Esophagus squamous epithelium (tissue), 5 donors: ENCODE measurements around the gene EMC6. TPM values are rescaled to one million over a fixed set of nuclear protein-coding genes. Genes with fewer than 3 reads are reported as not detected.
A peak's percentile ranks its signal among the peaks of the same experiment; 100 is the strongest.

ENCODE experiments used
- DNase-seq: peaks from one replicate; lab custom pipeline; 2025; lab: John Stamatoyannopoulos, UW
- H3K27ac ChIP-seq, 4 donors: fragments of 200-600 bp; sonication (generic); one replicate each; pipeline ENCODE4 v1.5.1; 2016 to 2019; ENCODE audit warnings: mild to moderate bottlenecking in 1 of 4
- H3K27me3 ChIP-seq, 4 donors: fragments of 200-600 bp; sonication (generic); 1 replicate in 3 of 4; 2 replicates in 1 of 4; pipeline versions ENCODE4 v1.5.1 to v1.6.0; 2017 to 2021; ENCODE audit warnings: antibody characterized with exemption in 1 of 4
- H3K36me3 ChIP-seq, 3 donors: fragments of 200-600 bp; sonication (generic); one replicate each; pipeline ENCODE4 v1.5.1; 2016 to 2019
- H3K4me1 ChIP-seq, 3 donors: fragments of 200-600 bp; sonication (generic); one replicate each; pipeline ENCODE4 v1.5.1; 2017 to 2019
- H3K4me3 ChIP-seq, 4 donors: fragments of 200-600 bp; sonication (generic); 1 replicate in 3 of 4; 2 replicates in 1 of 4; pipeline ENCODE4 v1.5.1; 2016 to 2019; ENCODE audit warnings: mild to moderate bottlenecking in 2 of 4, moderate library complexity in 1 of 4
- H3K9me3 ChIP-seq, 3 donors: fragments of 200-600 bp; sonication (generic); one replicate each; pipeline ENCODE4 v1.5.1; 2016 to 2019
- POLR2A ChIP-seq, 4 donors: fragments of 450-650 bp; IDR thresholded peaks; one replicate each; pipeline ENCODE4 v1.6.1; 2017; ENCODE audit warnings: antibody characterized with exemption in 4 of 4, mild to moderate bottlenecking in 4 of 4, moderate library complexity in 3 of 4
- WGBS, 2 donors: methylation state at CpG; one replicate each; pipeline ENCODE4 v1.1.5; 2018; 5-methylcytosine and 5-hydroxymethylcytosine counted together
- intact Hi-C: fragments of 100-400 bp; cut with DNase I; formaldehyde crosslinking; loops from one replicate; pipeline ENCODE4 v1.15.0; 2022
- total RNA-seq, 4 donors: library from RNA; depleted of rRNA; stranded (reverse); fragments of >200 nt; gene quantifications; one replicate each; pipeline ENCODE4 v1.1.0, GENCODE V29; 2016
- TF ChIP-seq, protein P1 (sequence below), 6 experiments: fragments of 450-650 bp in 4 of 6; fragments of 200-600 bp in 2 of 6; sonication (generic) in 2 of 6; IDR thresholded peaks; one replicate each; pipeline ENCODE4 v1.5.1; 2016 to 2019; ENCODE audit warnings: antibody characterized with exemption in 6 of 6, mild to moderate bottlenecking in 4 of 6, moderate library complexity in 4 of 6
- donor health status: DM: yes; HTN: yes; CAD: no.

EMC6 gene
- total RNA-seq, 4 donors from 2014 or later = 14.5 to 26.3 (median 19.0) TPM

- H3K36me3 ChIP-seq = peaks cover 18 to 50% (median 26%) of the 10 kb centered on the region in 3 donors
- H3K27ac ChIP-seq = peak overlapping the region; percentile 84 to 99 (median 94)
- peak overlapping the region; percentile 96 to 100 (median 98) for H3K4me3 ChIP-seq
- DNase-seq = no peak
- intact Hi-C loops = no loop called here
- no peaks in the 10 kb centered on the region for H3K9me3 ChIP-seq
- no peaks in the 10 kb centered on the region for H3K27me3 ChIP-seq
- 45 to 54% methylated on average over 4 to 5 of the region's 5 CpGs for WGBS, 2 donors
- TF ChIP-seq POLR2A (IDR thresholded peaks at IDR 0.05) = no peak
- TF ChIP-seq, protein P1, sequence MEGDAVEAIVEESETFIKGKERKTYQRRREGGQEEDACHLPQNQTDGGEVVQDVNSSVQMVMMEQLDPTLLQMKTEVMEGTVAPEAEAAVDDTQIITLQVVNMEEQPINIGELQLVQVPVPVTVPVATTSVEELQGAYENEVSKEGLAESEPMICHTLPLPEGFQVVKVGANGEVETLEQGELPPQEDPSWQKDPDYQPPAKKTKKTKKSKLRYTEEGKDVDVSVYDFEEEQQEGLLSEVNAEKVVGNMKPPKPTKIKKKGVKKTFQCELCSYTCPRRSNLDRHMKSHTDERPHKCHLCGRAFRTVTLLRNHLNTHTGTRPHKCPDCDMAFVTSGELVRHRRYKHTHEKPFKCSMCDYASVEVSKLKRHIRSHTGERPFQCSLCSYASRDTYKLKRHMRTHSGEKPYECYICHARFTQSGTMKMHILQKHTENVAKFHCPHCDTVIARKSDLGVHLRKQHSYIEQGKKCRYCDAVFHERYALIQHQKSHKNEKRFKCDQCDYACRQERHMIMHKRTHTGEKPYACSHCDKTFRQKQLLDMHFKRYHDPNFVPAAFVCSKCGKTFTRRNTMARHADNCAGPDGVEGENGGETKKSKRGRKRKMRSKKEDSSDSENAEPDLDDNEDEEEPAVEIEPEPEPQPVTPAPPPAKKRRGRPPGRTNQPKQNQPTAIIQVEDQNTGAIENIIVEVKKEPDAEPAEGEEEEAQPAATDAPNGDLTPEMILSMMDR (IDR thresholded peaks at IDR 0.05) = no peak
- H3K4me1 ChIP-seq = peaks cover 25 to 75% (median 35%) of the 10 kb centered on the region in 3 donors
Measured at GRCh38 chr17:3665834-3666233, 2.8 kb upstream of the EMC6 start.

DNA sequence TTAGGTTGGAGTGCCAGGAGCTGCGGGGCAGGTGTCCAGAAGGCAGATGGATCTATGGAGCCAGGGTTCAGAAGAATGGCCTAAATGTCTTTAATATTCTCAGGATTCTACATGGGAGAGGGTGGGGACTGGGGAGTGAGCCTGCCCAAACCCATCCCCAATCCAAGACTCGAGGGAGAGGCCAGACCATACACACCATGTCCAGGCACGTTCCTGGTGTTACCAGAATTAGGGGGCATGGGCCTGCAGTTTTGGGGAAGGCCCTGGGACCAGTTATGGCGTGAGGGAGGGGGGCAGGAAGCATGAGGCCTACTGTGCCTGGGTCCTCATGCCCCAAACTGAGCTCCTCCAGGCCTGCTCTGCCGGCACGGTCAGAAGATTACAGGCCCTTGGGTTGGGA, 2.1 kb upstream of the EMC6 start:
- H3K4me3 ChIP-seq = peak overlapping the region; percentile 96 to 100 (median 98)
- peaks cover 18 to 50% (median 20%) of the 10 kb centered on the region in 3 donors for H3K36me3 ChIP-seq
- no peak for DNase-seq
- TF ChIP-seq POLR2A (IDR thresholded peaks at IDR 0.05) = no peak
- TF ChIP-seq, protein P1 (IDR thresholded peaks at IDR 0.05) = no peak
- no peaks in the 10 kb centered on the region for H3K27me3 ChIP-seq
- peak overlapping the region; percentile 84 to 99 (median 94) for H3K27ac ChIP-seq
- H3K4me1 ChIP-seq = peaks cover 25 to 71% (median 35%) of the 10 kb centered on the region in 3 donors
- intact Hi-C loops = no loop called here
- H3K9me3 ChIP-seq = no peaks in the 10 kb centered on the region
- WGBS, 2 donors = 49 to 68% methylated on average over 3 to 4 of the region's 6 CpGs

DNA sequence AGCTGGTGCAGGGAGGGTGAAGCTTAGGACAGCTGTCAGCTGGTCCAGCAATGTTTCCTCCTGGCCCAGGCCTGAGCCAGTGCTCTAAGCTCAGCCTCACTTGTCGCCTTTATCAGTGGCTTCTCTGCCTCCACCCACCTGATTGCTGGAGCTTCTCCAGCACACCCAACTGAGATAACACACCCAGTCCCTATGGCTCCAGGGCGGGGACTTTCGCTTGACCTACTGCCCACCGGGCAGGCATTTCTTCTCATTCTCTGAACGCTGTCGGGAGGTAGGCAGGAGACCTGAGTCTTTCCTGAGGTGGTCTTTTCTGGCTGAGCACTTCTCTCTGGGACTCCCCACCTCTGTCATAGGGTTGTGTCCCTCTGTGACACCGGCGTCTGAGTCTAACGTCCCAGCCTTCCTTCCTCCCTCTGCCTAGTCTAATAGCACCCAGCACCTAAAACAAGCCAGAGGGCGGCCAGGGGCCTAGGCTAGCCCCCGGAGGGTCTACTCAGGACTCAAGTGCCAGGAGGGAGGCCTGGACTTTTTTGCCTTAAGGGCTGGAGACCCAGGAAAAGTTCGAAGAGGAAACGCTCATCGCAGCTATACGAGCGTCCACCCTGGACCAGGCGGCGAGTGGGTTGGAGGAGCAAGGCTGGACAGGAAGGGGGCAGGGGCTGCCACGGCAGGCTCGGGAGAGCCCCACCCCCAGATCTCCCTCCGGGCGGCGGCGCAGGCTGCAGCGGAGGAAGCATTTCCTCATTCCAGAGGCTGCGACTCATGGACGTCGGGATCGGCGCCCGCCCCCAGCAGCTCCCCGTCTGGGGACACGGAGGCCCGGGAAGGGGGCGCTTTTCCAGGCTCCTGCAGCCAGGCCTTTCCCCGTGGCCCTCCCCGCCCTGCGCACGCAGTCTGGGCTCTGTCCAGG, 990 bp upstream of the EMC6 start:
- intact Hi-C loops = no loop called here
- peaks cover 18 to 43% (median 18%) of the 10 kb centered on the region in 3 donors for H3K36me3 ChIP-seq
- peak overlapping the region; percentile 91 to 99 (median 96) for H3K27ac ChIP-seq
- peaks cover 25 to 70% (median 35%) of the 10 kb centered on the region in 3 donors for H3K4me1 ChIP-seq
- no peaks in the 10 kb centered on the region for H3K27me3 ChIP-seq
- no peak for DNase-seq
- no peaks in the 10 kb centered on the region for H3K9me3 ChIP-seq
- peak overlapping the region; percentile 96 to 100 (median 98) for H3K4me3 ChIP-seq
- TF ChIP-seq, protein P1 (IDR thresholded peaks at IDR 0.05) = no peak
- no peak for TF ChIP-seq POLR2A (IDR thresholded peaks at IDR 0.05)
- 1 to 9% methylated on average over 10 to 25 of the region's 39 CpGs for WGBS, 2 donors

DNA sequence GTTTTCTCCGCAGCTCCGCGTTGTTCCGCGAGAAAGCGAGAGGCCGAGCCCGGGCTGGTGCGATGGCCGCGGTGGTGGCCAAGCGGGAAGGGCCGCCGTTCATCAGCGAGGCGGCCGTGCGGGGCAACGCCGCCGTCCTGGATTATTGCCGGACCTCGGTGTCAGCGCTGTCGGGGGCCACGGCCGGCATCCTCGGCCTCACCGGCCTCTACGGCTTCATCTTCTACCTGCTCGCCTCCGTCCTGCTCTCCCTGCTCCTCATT, 404 bp downstream of the EMC6 start:
- peak overlapping the region; percentile 96 to 100 (median 98) for H3K4me3 ChIP-seq
- H3K36me3 ChIP-seq = peaks cover 8 to 29% (median 10%) of the 10 kb centered on the region in 3 donors
- H3K27me3 ChIP-seq = no peaks in the 10 kb centered on the region
- peaks cover 25 to 60% (median 35%) of the 10 kb centered on the region in 3 donors for H3K4me1 ChIP-seq
- peak overlapping the region; percentile 91 to 99 (median 96) for H3K27ac ChIP-seq
- no peak for DNase-seq
- WGBS, 2 donors = no CpG with 5 or more reads among the region's 32 CpGs
- H3K9me3 ChIP-seq = no peaks in the 10 kb centered on the region
- intact Hi-C loops = no loop called here
- no peak for TF ChIP-seq POLR2A (IDR thresholded peaks at IDR 0.05)
- TF ChIP-seq, protein P1 (IDR thresholded peaks at IDR 0.05) = no peak

DNA sequence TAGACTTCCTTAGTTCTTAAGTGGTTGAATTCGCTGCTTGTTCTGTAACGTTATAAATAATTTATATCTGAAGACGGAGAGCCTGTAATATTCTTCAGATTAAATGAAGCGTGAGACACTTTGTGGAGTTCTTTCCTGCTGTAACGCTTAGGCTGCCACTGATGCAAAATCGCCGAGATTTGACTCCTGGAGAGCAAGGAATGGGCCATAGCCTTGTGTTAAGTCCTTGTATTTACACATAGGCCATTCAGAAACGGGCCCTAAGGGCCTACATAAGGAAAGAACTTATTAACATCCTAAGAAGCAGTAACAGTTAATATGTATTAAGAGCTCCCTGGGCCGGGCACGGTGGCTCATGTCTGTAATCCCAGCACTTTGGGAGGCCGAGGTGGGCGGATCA, 936 bp downstream of the EMC6 start:
- H3K4me1 ChIP-seq = peaks cover 25 to 55% (median 35%) of the 10 kb centered on the region in 3 donors
- intact Hi-C loops = no loop called here
- no peaks in the 10 kb centered on the region for H3K9me3 ChIP-seq
- H3K4me3 ChIP-seq = peak overlapping the region; percentile 96 to 100 (median 98)
- TF ChIP-seq, protein P1 (IDR thresholded peaks at IDR 0.05) = no peak
- no peak for TF ChIP-seq POLR2A (IDR thresholded peaks at IDR 0.05)
- whole genome bisulfite sequencing, 2 donors = 34 to 37% methylated on average over 12 of the region's 12 CpGs
- H3K27ac ChIP-seq = peak overlapping the region in 3 of 4 donors; percentile 91 to 99 (median 98)
- no peak for DNase-seq
- peaks cover 2 to 24% (median 5%) of the 10 kb centered on the region in 3 donors for H3K36me3 ChIP-seq
- H3K27me3 ChIP-seq = no peaks in the 10 kb centered on the region
